Kidney (tissue), 14 donors: ENCODE data around the gene PPT1. TPM values are rescaled to one million over a fixed set of nuclear protein-coding genes. Genes with fewer than 3 reads are reported as not detected.
"Not testable (repeated sequence)": the region's sequence is repeated elsewhere in the genome, so short reads cannot be mapped to it uniquely, and the experiment has no call there.

Experiments
- DNase-seq, 5 donors: peaks; one replicate each; pipeline ENCODE4 v3.0.0-alpha.2; 2013 to 2020
- FAIRE-seq: peaks from 2 replicates; lab custom pipeline; 2012; peaks lifted over from hg19 to GRCh38; lab: Jason Lieb, UNC
- H3K27ac ChIP-seq, 2 donors: one replicate each; pipeline ENCODE4 v1.7.0; 2013; ENCODE audit warnings: low read depth in 2 of 2, low read length in 2 of 2, inconsistent platforms in 1 of 2
- H3K27me3 ChIP-seq: one replicate; pipeline ENCODE4 v1.7.1; 2013; ENCODE audit warnings: low read length, inconsistent platforms; ENCODE audit not compliant: control insufficient read depth, insufficient read depth
- H3K36me3 ChIP-seq, 3 donors: one replicate each; pipeline versions ENCODE4 v1.7.0 to v1.7.1; 2013; ENCODE audit warnings: low read length in 3 of 3, control low read depth in 1 of 3, inconsistent platforms in 1 of 3; ENCODE audit not compliant: insufficient read depth in 3 of 3, control insufficient read depth in 2 of 3
- H3K4me1 ChIP-seq, 3 donors: one replicate each; pipeline versions ENCODE4 v1.7.0 to v1.7.1; 2013; ENCODE audit warnings: low read length in 3 of 3, inconsistent platforms in 1 of 3, low read depth in 1 of 3; ENCODE audit not compliant: control insufficient read depth in 2 of 3, insufficient read depth in 2 of 3
- H3K4me3 ChIP-seq, 3 donors: one replicate each; pipeline versions ENCODE4 v1.7.0 to v1.8.1; 2013; ENCODE audit warnings: low read length in 3 of 3, control low read depth in 1 of 3, inconsistent platforms in 1 of 3
- H3K9ac ChIP-seq, 3 donors: one replicate each; pipeline versions ENCODE4 v1.7.0 to v1.7.1; 2013; ENCODE audit warnings: low read length in 3 of 3, control low read depth in 1 of 3, inconsistent platforms in 1 of 3
- H3K9me3 ChIP-seq, 3 donors: one replicate each; pipeline versions ENCODE4 v1.7.0 to v1.7.1; 2013; ENCODE audit warnings: low read length in 3 of 3, control low read depth in 1 of 3, inconsistent platforms in 1 of 3; ENCODE audit not compliant: control insufficient read depth in 2 of 3, insufficient read depth in 1 of 3
- CTCF ChIP-seq: IDR thresholded peaks from 3 replicates; pipeline ENCODE4 v1.5.1; 2012; ENCODE audit warnings: mild to moderate bottlenecking, moderate library complexity, borderline replicate concordance; ENCODE audit not compliant: insufficient read depth; ENCODE audit errors: extremely low read depth
- intact Hi-C: fragments of 100-400 bp; cut with DNase I; formaldehyde crosslinking; loops from one replicate; pipeline ENCODE4 v1.11.1; 2022
- polyA plus RNA-seq: library from polyadenylated mRNA; stranded (reverse); fragments of 350-450 nt; fragmentation: Illumina TruSeq; extraction: RNeasy Lipid Tissue Mini Kit (QIAGEN cat#74804); gene quantifications from one replicate; pipeline ENCODE4 v1.2.3, GENCODE V29; 2014; ENCODE audit warnings: low read depth, low replicate concordance; ENCODE audit not compliant: insufficient read depth
- total RNA-seq: library from RNA; stranded (reverse); fragmentation: NEBNext Ultra II Directional; extraction: Animal tissue kit (Norgen Biotek cat#: 25700); gene quantifications from one replicate; pipeline ENCODE4 v1.2.1, GENCODE V29; 2021
- donor health status: control.
- donor health status: control.
- donor health status: control.
- donor health status: control.
- donor health status: control.
- donor health status: DM: yes; HTN: yes; CAD: no.
- donor health status: Normal renal cell carcinoma (clear cell type).

PPT1 gene
- total and polyA plus RNA-seq, 2 donors from 2014 or later, result 95.5 to 110 TPM

GRCh38 chr1:40038697-40039096 is 58.4 kb downstream of the PPT1 start:
- DNase-seq, result peak in 1 of 5 donors; percentile 32
- no peaks in the 10 kb centered on the region for H3K36me3 ChIP-seq
- intact Hi-C loops, result no loop called here
- H3K9ac ChIP-seq, result no peak overlapping the region
- H3K27ac ChIP-seq, result peak overlapping the region in 1 of 2 donors; percentile 96
- H3K27me3 ChIP-seq, result no peaks in the 10 kb centered on the region
- H3K9me3 ChIP-seq, result no peaks in the 10 kb centered on the region
- no peak for FAIRE-seq
- no peak for TF ChIP-seq CTCF
- no peak overlapping the region for H3K4me3 ChIP-seq
- peaks cover 3 to 22% (median 16%) of the 10 kb centered on the region in 3 donors for H3K4me1 ChIP-seq

GRCh38 chr1:40037254-40037653 is 59.8 kb downstream of the PPT1 start:
- peaks cover 3 to 16% (median 9%) of the 10 kb centered on the region in 3 donors for H3K4me1 ChIP-seq
- H3K9me3 ChIP-seq, H3K36me3 ChIP-seq, H3K27ac ChIP-seq, H3K4me3 ChIP-seq, DNase-seq, FAIRE-seq, intact Hi-C loops, H3K27me3 ChIP-seq, H3K9ac ChIP-seq: not testable (repeated sequence)

- no peak for TF ChIP-seq CTCF
- no peaks in the 10 kb centered on the region for H3K27me3 ChIP-seq
- H3K4me1 ChIP-seq, result peaks cover 3 to 10% (median 6%) of the 10 kb centered on the region in 3 donors
- intact Hi-C loops, result no loop called here
- DNase-seq (peak in 1 of 5 donors; percentile 70), FAIRE-seq (no peak)
- no peaks in the 10 kb centered on the region for H3K36me3 ChIP-seq
- H3K9ac ChIP-seq, result no peak overlapping the region
- H3K9me3 ChIP-seq, result no peaks in the 10 kb centered on the region
- no peak overlapping the region for H3K4me3 ChIP-seq
- H3K27ac ChIP-seq, result no peak overlapping the region
These were observed 60.5 kb downstream of the PPT1 start for GRCh38 chr1:40036574-40036973.

- H3K9me3 ChIP-seq, result no peaks in the 10 kb centered on the region
- intact Hi-C loops, result no loop called here
- no peaks in the 10 kb centered on the region for H3K27me3 ChIP-seq
- no peak overlapping the region for H3K9ac ChIP-seq
- TF ChIP-seq CTCF, result no peak
- no peak for DNase-seq
- FAIRE-seq, result no peak
- H3K4me3 ChIP-seq, result no peak overlapping the region
- H3K27ac ChIP-seq, result no peak overlapping the region
- no peaks in the 10 kb centered on the region for H3K36me3 ChIP-seq
- H3K4me1 ChIP-seq, result peaks cover 3 to 6% (median 4%) of the 10 kb centered on the region in 3 donors
These were observed 62.2 kb downstream of the PPT1 start for GRCh38 chr1:40034869-40035268.
